ENCODE measurements around the gene TRIM2.

The TRIM2 gene

GRCh38 chr4:153222707-153223426, 18.6 kb downstream of the TRIM2 start:
- DNase-seq (ENCODE audit: low read depth) = no peak

GRCh38 chr4:153223427-153223801, 19.2 kb downstream of the TRIM2 start:
- DNase-seq (ENCODE audit: low read depth) = no peak

- DNase-seq (ENCODE audit: low read depth) = no peak
Measured at GRCh38 chr4:153223930-153224329, 19.7 kb downstream of the TRIM2 start.

GRCh38 chr4:153224474-153224873, 20.2 kb downstream of the TRIM2 start:
- DNase-seq (ENCODE audit: low read depth) = no peak

GRCh38 chr4:153227469-153228075, 23.3 kb downstream of the TRIM2 start:
- no peak for DNase-seq (ENCODE audit: low read depth)

GRCh38 chr4:153228512-153229140, 24.4 kb downstream of the TRIM2 start:
- no peak for DNase-seq (ENCODE audit: low read depth)

GRCh38 chr4:153229545-153229944, 25.3 kb downstream of the TRIM2 start:
- no peak for DNase-seq (ENCODE audit: low read depth)

- no peak for DNase-seq (ENCODE audit: low read depth)
Measured at GRCh38 chr4:153232768-153233167, 28.5 kb downstream of the TRIM2 start.

- peak; percentile 89 for DNase-seq (ENCODE audit: low read depth)
Measured at GRCh38 chr4:153233761-153234371, 29.6 kb downstream of the TRIM2 start.

GRCh38 chr4:153234885-153235284, 30.6 kb downstream of the TRIM2 start:
- DNase-seq (ENCODE audit: low read depth) = no peak

- DNase-seq (ENCODE audit: low read depth) = no peak
Measured at GRCh38 chr4:153238135-153238919, 34.1 kb downstream of the TRIM2 start.

GRCh38 chr4:153239409-153239808, 35.2 kb downstream of the TRIM2 start:
- no peak for DNase-seq (ENCODE audit: low read depth)

- DNase-seq (ENCODE audit: low read depth) = no peak
Measured at GRCh38 chr4:153241295-153241694, 37.1 kb downstream of the TRIM2 start.

GRCh38 chr4:153241970-153242838, 38.0 kb downstream of the TRIM2 start:
- no peak for DNase-seq (ENCODE audit: low read depth)

GRCh38 chr4:153242839-153243324, 38.6 kb downstream of the TRIM2 start:
- DNase-seq (ENCODE audit: low read depth) = no peak

- DNase-seq (ENCODE audit: low read depth) = no peak
Measured at GRCh38 chr4:153243468-153243867, 39.2 kb downstream of the TRIM2 start.

GRCh38 chr4:153244969-153245368, 40.7 kb downstream of the TRIM2 start:
- DNase-seq (ENCODE audit: low read depth) = no peak

GRCh38 chr4:153245775-153246174, 41.5 kb downstream of the TRIM2 start:
- no peak for DNase-seq (ENCODE audit: low read depth)

- no peak for DNase-seq (ENCODE audit: low read depth)
Measured at GRCh38 chr4:153246446-153247115, 42.3 kb downstream of the TRIM2 start.

GRCh38 chr4:153247116-153247490, 42.9 kb downstream of the TRIM2 start:
- no peak for DNase-seq (ENCODE audit: low read depth)

All from GM04504 (cell line).